GM19193 (cell line): ENCODE data around the gene ZNF205.

Experiments
- POLR2A ChIP-seq: IDR thresholded peaks from 4 replicates; pipeline ENCODE4 v1.6.1; 2011; ENCODE audit not compliant: insufficient read depth, insufficient read length; ENCODE audit errors: extremely low read depth

The ZNF205 gene

GRCh38 chr16:3138823-3139426, 26.5 kb downstream of the ZNF205 start:
- TF ChIP-seq POLR2A = no peak

DNA sequence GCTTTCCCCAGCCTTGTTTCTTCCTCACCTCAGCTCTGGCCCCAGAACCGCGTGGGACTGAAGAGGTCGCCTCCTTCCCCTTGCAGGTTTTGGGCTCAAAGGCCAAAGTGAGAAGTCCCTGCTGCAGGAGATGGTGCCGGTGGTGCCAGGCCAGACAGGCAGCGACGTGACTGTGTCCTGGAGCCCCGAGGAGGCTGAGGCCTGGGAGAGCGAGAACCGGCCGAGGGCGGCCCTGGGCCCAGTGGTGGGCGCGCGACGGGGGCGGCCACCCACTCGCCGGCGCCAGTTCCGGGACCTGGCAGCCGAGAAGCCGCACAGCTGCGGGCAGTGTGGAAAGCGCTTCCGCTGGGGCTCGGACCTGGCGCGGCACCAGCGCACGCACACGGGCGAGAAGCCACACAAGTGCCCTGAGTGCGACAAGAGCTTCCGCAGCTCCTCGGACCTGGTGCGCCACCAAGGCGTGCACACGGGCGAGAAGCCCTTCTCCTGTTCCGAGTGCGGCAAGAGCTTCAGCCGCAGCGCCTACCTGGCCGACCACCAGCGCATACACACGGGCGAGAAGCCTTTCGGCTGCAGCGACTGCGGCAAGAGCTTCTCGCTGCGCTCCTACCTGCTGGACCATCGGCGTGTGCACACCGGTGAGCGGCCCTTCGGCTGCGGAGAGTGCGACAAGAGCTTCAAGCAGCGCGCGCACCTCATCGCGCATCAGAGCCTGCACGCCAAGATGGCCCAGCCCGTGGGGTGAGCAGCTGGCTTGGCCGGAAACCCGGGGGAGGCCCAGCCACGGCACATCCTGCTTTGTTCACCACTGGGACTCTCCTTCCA, 28.4 kb downstream of the ZNF205 start:
- no peak for TF ChIP-seq POLR2A

DNA sequence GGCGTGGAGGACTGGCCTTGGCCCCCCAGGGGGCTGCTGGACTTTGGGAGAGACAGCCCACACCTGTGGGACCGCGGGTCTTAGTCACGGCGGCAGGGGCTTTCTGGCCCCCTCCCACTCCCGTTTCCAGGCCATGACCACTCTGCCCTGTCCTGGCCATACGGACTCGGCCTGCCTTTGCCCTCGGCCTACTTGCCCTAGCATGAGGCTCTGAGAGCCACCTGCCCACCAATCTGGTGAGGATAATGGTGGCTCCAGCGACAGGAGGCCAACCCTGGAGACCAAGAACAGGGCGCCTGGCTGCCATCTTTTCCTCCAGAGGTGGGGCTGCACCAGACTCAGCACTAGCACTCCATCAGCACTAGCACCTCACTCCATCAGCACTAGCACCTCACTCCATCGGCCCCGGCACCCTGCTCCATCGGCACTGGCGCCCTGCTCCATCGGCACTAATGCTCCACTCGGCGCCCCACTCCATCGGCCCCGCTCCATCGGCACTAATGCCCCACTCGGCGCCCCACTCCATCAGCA, 29.5 kb downstream of the ZNF205 start:
- TF ChIP-seq POLR2A = no peak

DNA sequence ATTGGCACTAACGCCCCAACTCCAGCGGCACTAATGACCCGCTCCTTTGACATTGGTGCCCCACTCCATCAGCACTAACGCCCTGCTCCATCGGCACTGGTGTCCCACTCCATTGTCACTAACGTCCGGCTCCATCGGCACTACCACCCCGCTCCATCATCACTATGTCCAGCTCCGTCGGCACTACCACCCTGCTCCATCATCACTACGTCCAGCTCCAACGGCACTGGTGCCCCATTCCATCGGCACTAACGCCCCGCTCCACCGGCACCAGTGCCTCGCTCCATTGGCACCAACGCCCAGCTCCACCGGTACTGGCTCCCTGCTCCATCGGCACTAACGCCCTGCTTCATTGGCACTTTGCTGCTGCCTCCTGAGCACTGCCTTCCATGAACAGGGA, 29.9 kb downstream of the ZNF205 start:
- TF ChIP-seq POLR2A = no peak

DNA sequence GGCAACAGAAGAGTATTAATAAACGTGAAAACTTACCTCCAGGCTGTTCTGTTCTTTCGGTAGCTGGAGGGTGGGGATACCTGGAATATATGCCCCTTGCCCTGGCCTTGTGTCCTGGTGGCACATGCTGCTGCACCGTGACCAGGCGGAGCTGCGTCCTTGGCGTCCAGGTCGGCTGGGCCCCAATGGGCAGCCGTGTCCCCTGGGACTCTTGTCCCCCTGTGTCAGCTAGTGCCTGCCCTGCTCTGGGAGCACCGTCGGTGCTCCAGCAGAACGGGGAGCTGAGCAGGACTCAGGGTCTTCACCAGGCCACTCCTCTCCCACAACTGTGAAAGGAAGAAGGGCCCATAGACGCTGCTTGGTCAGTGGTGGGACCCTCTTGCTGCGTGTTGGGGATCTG, 30.4 kb downstream of the ZNF205 start:
- no peak for TF ChIP-seq POLR2A

GRCh38 chr16:3143189-3143588, 30.8 kb downstream of the ZNF205 start:
- no peak for TF ChIP-seq POLR2A

GRCh38 chr16:3143598-3144320, 31.4 kb downstream of the ZNF205 start:
- TF ChIP-seq POLR2A = no peak

- TF ChIP-seq POLR2A = no peak
Observed at GRCh38 chr16:3144321-3144983, 32.1 kb downstream of the ZNF205 start.

DNA sequence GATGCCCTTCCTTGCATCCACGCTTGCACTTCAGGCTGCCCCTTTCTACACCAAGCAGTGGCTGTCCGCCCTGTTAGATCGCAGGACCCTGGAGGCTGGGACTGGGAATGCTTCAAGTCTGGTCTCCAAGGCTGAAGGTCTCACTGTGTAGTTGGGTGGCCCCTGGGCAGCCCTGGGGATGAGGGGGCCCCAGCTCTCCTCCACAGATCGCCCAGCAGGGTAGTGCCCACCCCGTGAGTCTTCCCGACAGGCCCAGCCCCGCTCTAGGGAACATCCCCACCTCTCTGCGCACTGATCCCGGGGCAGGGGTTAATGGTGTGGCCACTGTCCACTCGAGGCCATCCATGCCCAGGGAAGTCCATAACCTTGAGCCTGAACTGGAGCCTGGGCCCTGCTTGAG, 32.8 kb downstream of the ZNF205 start:
- TF ChIP-seq POLR2A = no peak

DNA sequence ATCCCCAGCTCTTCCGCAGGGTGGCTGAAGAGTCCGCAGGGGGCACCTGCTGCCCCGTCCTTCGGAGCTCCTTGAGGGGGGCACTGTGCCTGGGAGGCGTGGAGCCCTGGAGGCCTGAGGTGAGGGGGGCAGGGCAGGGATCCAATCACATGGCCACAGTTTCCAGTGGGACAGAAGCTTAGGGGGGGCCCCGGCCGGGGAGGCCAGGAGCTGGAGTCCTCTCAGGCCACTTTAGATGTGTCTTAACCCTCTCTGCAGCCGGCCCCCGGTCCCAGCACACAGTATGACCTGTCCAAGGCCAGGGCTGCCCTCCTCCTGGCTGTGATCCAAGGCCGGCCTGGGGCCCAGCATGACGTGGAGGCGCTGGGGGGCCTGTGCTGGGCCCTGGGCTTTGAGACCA, 33.3 kb downstream of the ZNF205 start:
- TF ChIP-seq POLR2A = no peak

GRCh38 chr16:3147046-3147756, 34.8 kb downstream of the ZNF205 start:
- TF ChIP-seq POLR2A = no peak

- TF ChIP-seq POLR2A = no peak
Observed at GRCh38 chr16:3147757-3148104, 35.3 kb downstream of the ZNF205 start.

DNA sequence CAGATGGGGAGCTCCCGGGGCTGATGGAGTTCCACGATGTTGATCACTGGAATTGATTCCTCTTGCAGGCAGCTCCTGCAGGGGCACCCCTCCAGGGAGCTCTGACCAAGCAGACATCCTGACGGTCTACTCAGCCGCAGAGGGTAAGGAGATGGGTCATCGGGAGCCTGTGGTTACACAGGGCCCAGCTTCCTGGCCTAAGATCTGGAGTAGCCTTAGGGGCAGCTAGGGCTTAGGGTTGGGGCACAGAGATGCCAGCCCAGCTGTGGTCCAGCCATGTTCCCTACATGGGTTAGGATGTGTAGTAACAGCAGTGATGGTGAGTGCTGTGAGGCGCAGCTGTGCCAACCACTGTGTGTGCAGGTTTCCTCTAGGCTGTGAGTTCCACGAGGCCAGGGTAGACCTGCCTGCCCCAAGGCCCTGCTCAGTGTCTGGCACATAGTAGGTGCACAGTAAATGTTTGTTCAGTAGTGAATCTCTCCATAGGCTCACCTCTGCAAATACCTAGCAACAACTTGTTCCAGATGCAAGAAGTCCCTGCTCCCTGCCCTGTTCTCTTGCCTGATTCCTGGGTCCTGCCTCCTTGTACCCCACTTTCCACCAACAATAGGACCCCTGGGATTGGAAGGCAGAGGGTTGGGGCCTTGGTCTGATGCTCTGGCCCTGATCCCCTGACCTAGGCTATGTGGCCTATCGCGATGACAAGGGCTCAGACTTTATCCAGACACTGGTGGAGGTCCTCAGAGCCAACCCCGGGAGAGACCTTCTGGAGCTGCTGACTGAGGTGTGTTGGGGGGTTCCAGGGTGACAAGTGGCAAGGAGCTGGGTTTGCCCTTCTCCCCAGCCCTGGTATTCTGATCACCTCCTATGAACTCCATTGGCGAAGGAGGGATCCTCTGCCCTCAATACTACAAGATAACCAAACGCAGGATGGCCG, 36.1 kb downstream of the ZNF205 start:
- TF ChIP-seq POLR2A = no peak
